Activated CD4-positive, alpha-beta T cell treated with anti-CD3 and anti-CD28 coated beads for 36 hours (primary cell): ENCODE measurements around the gene TIAM2. TPM values are rescaled to one million over a fixed set of nuclear protein-coding genes. Genes with fewer than 3 reads are reported as not detected.
"Not testable (repeated sequence)": the region's sequence is repeated elsewhere in the genome, so short reads cannot be mapped to it uniquely, and the experiment has no call there.

Source experiments
- ATAC-seq: fragments of 200-7000 bp; cut with Tn5 transposase; one replicate; pipeline ENCODE4 v1.10.0; 2021; ENCODE audit warnings: mild to moderate bottlenecking, moderate library complexity
- CTCF ChIA-PET: fragments of 350-600 bp; sonication (Branson Sonifier 250); formaldehyde crosslinking; loops from one replicate; lab custom pipeline; 2021; ENCODE audit warnings: antibody characterized with exemption; lab: Charles Lee
- POLR2A ChIA-PET: fragments of 350-600 bp; sonication (Branson Sonifier 250); formaldehyde crosslinking; loops from one replicate; lab custom pipeline; 2021; ENCODE audit warnings: antibody characterized with exemption, inconsistent platforms; lab: Charles Lee
- DNase-seq: peaks from one replicate; pipeline ENCODE4 v3.0.0-alpha.2; 2020
- H3K27ac Mint-ChIP-seq: one replicate; pipeline ENCODE4 v1.8.0; 2021; ENCODE audit warnings: mixed read lengths
- H3K27me3 Mint-ChIP-seq: one replicate; pipeline ENCODE4 v1.8.0; 2021; ENCODE audit warnings: mixed read lengths
- H3K36me3 Mint-ChIP-seq: one replicate; pipeline ENCODE4 v1.8.0; 2021; ENCODE audit warnings: low read depth, mixed read lengths
- H3K4me1 Mint-ChIP-seq: one replicate; pipeline ENCODE4 v1.8.0; 2021; ENCODE audit warnings: mixed read lengths
- H3K4me3 Mint-ChIP-seq: one replicate; pipeline ENCODE4 v1.8.0; 2021; ENCODE audit warnings: mild to moderate bottlenecking, moderate library complexity, mixed read lengths
- H3K9me3 Mint-ChIP-seq: one replicate; pipeline ENCODE4 v1.8.0; 2021; ENCODE audit warnings: low read depth, mixed read lengths
- intact Hi-C, 2 experiments: fragments of 100-400 bp; cut with DNase I in 1 of 2; cut with micrococcal nuclease in 1 of 2; formaldehyde crosslinking; loops; one replicate each; pipeline versions ENCODE4 v1.14.2 to v1.15.1; 2022 to 2024; cut with DNase I, micrococcal nuclease
- total RNA-seq, 2 experiments: library from RNA; stranded (reverse); gene quantifications; one replicate each; pipeline ENCODE4 v1.2.3, GENCODE V29; 2021

TIAM2 gene
- total RNA-seq, 2 experiments from 2014 or later, result 10.4 to 12.0 TPM

DNA sequence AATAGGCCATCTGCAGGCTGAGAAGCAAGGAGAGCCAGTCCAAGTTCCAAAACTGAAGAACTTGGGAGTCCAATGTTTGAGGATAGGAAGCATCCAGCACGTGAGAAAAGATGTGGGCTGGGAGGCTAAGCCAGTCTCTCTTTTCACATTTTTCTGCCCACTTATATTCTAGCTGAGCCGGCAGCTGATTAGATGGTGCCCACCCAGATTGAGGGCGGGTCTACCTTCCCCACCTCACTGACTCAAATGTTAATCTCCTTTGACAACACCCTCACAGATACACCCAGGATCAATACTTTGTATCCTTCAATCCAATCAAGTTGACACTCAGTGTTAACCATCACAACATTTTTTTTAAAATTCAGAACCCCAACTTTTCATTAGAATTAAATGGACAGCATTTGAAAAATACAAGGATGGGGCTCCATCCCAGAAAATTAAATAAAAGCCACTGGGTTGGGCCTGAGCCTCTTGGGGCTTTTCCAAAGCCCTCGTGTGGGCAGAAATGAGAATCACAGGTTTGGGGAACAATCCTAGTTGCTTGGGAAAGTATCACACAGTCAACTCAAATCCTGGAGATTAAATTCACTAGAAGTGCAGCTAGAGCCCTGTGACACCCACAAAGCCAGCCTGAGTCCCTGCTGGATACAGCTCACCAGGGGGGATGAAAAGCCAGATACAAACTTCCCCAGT lies 270.9 kb downstream of the TIAM2 start:
- Mint-ChIP-seq H3K4me3 (no peak overlapping the region), H3K36me3 (peaks cover 31% of the 10 kb centered on the region), H3K27me3 (no peaks in the 10 kb centered on the region), H3K4me1 (peaks cover 23% of the 10 kb centered on the region), H3K9me3 (no peaks in the 10 kb centered on the region), H3K27ac (no peak overlapping the region)
- DNase-seq (no peak), ATAC-seq (no peak)
- ChIA-PET POLR2A (no interaction called here), CTCF (interaction anchor here (0.7 to 2.6 kb wide), 2 partner anchors 10 to 88 kb away, joined by 3 to 11 read pairs; no protein-coding TSS in a partner anchor)
- intact Hi-C loops, result loop anchor here (5.0 to 10.0 kb wide), 2 partner anchors 89 to 581 kb away; no protein-coding TSS in a partner anchor

- no peaks in the 10 kb centered on the region for H3K27me3 Mint-ChIP-seq
- DNase-seq, result no peak
- H3K4me3 Mint-ChIP-seq, result no peak overlapping the region
- no peaks in the 10 kb centered on the region for H3K9me3 Mint-ChIP-seq
- intact Hi-C loops, result loop anchor here (5.0 to 10.0 kb wide), 2 partner anchors 90 to 583 kb away; no protein-coding TSS in a partner anchor
- POLR2A ChIA-PET, result no interaction called here
- no peak overlapping the region for H3K27ac Mint-ChIP-seq
- H3K36me3 Mint-ChIP-seq, result peaks cover 29% of the 10 kb centered on the region
- CTCF ChIA-PET, result interaction anchor here (0.6 to 2.6 kb wide), 8 partner anchors 10 to 399 kb away, joined by 3 to 11 read pairs (median 4); no protein-coding TSS in a partner anchor
- peaks cover 12% of the 10 kb centered on the region for H3K4me1 Mint-ChIP-seq
- no peak for ATAC-seq
These were observed 272.3 kb downstream of the TIAM2 start for GRCh38 chr6:155267411-155267810.

- POLR2A ChIA-PET, H3K4me3 Mint-ChIP-seq, H3K27ac Mint-ChIP-seq, H3K27me3 Mint-ChIP-seq, H3K9me3 Mint-ChIP-seq: not testable (repeated sequence)
- peaks cover 12% of the 10 kb centered on the region for H3K4me1 Mint-ChIP-seq
- H3K36me3 Mint-ChIP-seq, result peaks cover 31% of the 10 kb centered on the region
- DNase-seq (peak; percentile 19), ATAC-seq (peak; percentile 51)
- intact Hi-C loops, result loop anchor here (1.0 to 10.0 kb wide), 3 partner anchors 91 to 583 kb away; no protein-coding TSS in a partner anchor
- CTCF ChIA-PET, result interaction anchor here (0.6 to 3.3 kb wide), 14 partner anchors 9 to 594 kb away, joined by 3 to 16 read pairs (median 4); no protein-coding TSS in a partner anchor
These were observed 273.2 kb downstream of the TIAM2 start for GRCh38 chr6:155268088-155268867.

- Mint-ChIP-seq H3K27me3 (no peaks in the 10 kb centered on the region), H3K27ac (no peak overlapping the region), H3K36me3 (peaks cover 28% of the 10 kb centered on the region), H3K4me1 (peaks cover 14% of the 10 kb centered on the region), H3K9me3 (no peaks in the 10 kb centered on the region), H3K4me3 (no peak overlapping the region)
- ATAC-seq (no peak), DNase-seq (no peak)
- ChIA-PET CTCF (interaction anchor here (1.0 to 3.3 kb wide), 6 partner anchors 8 to 402 kb away, joined by 3 to 16 read pairs (median 8); no protein-coding TSS in a partner anchor), POLR2A (no interaction called here)
- intact Hi-C loops, result loop anchor here (5.0 to 10.0 kb wide), 2 partner anchors 92 to 585 kb away; no protein-coding TSS in a partner anchor
These were observed 274.6 kb downstream of the TIAM2 start for GRCh38 chr6:155269765-155270164.

DNA sequence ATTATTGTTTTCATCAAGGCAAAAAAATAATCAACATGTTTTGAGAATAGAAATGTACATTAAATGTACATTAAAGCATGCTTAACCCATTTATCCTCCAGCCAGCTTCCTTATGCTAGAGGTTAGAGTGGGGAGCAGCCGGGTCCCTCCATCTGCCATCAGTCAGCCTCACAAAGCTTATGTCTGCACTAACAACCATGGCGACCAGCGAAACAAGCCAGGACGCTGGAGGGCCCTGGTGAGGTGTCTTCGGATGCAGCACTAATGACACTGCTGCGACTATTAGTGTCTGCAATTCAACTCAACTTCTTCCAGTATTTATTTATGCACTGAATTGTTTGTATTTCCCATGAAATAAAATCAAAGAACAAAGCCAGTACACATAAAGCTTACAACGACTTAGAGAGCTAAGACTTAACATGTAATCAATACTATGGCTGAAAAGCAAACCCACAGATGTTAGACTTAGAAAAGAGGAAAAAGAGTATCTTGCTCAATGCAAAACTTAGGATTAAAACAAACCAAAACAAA lies 275.5 kb downstream of the TIAM2 start:
- H3K4me3 Mint-ChIP-seq, result no peak overlapping the region
- DNase-seq (no peak), ATAC-seq (no peak)
- H3K36me3 Mint-ChIP-seq, result peaks cover 26% of the 10 kb centered on the region
- no peak overlapping the region for H3K27ac Mint-ChIP-seq
- no peaks in the 10 kb centered on the region for H3K9me3 Mint-ChIP-seq
- ChIA-PET CTCF (interaction anchor here (0.6 to 3.3 kb wide), 6 partner anchors 11 to 403 kb away, joined by 3 to 16 read pairs (median 8); no protein-coding TSS in a partner anchor), POLR2A (no interaction called here)
- H3K27me3 Mint-ChIP-seq, result no peaks in the 10 kb centered on the region
- intact Hi-C loops, result no loop called here
- H3K4me1 Mint-ChIP-seq, result peaks cover 14% of the 10 kb centered on the region

DNA sequence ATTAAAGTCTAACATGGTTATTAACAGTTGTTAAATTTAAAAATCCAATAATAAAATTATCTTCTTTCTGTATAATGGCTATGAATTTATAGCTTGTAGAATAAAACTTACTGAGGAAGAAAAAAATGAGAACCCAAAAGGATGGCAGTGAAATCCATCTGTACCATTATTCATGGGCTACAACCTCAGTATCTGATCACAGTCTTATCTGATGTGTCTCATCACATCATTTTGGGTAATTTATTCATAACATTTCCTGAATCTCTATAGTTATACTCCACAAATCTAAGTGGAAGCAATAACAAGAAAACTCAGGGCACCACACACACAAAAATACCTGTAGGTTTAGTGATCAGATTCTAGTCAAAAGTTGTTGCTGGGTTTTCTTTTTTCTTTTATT lies 276.0 kb downstream of the TIAM2 start:
- ATAC-seq, result no peak
- no peaks in the 10 kb centered on the region for H3K27me3 Mint-ChIP-seq
- H3K36me3 Mint-ChIP-seq, result peaks cover 23% of the 10 kb centered on the region
- no peaks in the 10 kb centered on the region for H3K9me3 Mint-ChIP-seq
- POLR2A ChIA-PET, result no interaction called here
- H3K4me1 Mint-ChIP-seq, result peaks cover 11% of the 10 kb centered on the region
- no peak overlapping the region for H3K27ac Mint-ChIP-seq
- CTCF ChIA-PET, result interaction anchor here (0.6 to 3.3 kb wide), 4 partner anchors 10 to 342 kb away, joined by 3 to 16 read pairs (median 10); no protein-coding TSS in a partner anchor
- intact Hi-C loops, result no loop called here
- DNase-seq, result no peak
- no peak overlapping the region for H3K4me3 Mint-ChIP-seq

DNA sequence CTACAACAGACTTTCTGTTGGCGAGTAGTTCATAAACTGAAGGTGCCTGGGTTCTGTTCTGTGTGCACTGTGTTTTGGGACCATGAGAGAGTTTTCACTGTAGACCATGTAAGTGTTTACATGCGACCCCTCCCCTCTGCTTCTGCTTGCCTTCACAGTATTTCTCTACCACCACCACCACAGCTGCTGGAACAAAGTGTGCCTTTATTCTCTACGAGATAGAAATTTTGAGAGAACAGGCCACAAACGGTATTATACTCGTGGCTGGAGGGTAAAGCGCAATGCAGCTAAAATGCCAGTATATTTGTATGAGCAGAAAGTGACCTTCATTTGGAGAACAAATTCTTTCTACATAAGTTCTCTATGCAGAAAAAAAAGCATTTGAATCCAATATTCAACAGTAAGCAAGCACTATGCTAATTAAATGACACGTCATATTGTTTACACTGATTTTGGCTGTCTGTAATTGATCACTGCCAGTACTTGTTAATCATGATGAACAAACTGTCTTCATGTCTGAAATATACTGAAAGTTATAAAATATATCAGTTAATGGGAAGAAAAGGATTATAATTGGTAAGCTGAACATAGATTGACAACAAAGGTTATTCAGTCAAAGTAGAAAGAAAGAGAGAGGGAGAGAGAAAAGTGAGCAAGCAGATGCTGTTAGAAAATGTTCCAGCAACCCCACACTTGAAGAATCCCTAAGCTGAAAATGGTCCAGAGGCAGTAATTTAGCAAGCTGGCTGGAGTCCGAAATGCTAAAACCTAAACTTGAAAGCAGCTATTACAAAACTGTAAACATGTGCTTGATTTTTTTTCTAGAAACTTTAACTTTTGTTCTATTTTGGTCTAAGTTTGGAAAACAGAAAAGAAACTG lies 277.5 kb downstream of the TIAM2 start:
- H3K27ac Mint-ChIP-seq, result peak overlapping the region; percentile 16
- CTCF ChIA-PET, result interaction anchor here (0.7 to 0.9 kb wide), 2 partner anchors 9 to 14 kb away, joined by 3 read pairs; partner anchors contain the start of gene CLDN20
- intact Hi-C loops, result no loop called here
- peaks cover 11% of the 10 kb centered on the region for H3K4me1 Mint-ChIP-seq
- H3K27me3 Mint-ChIP-seq, result no peaks in the 10 kb centered on the region
- H3K4me3 Mint-ChIP-seq, result no peak overlapping the region
- H3K9me3 Mint-ChIP-seq, result no peaks in the 10 kb centered on the region
- peaks cover 20% of the 10 kb centered on the region for H3K36me3 Mint-ChIP-seq
- ATAC-seq (no peak), DNase-seq (no peak)
- POLR2A ChIA-PET, result no interaction called here

GRCh38 chr6:155273431-155273830 lies 278.3 kb downstream of the TIAM2 start:
- POLR2A ChIA-PET, result no interaction called here
- CTCF ChIA-PET, result interaction anchor here (0.7 kb wide), 1 partner anchor 110 kb away, joined by 3 read pairs; no protein-coding TSS in a partner anchor
- intact Hi-C loops, result no loop called here

GRCh38 chr6:155274106-155274505 lies 279.0 kb downstream of the TIAM2 start:
- Mint-ChIP-seq H3K27ac (no peak overlapping the region), H3K9me3 (no peaks in the 10 kb centered on the region), H3K36me3 (peaks cover 13% of the 10 kb centered on the region), H3K27me3 (no peaks in the 10 kb centered on the region), H3K4me1 (peaks cover 6% of the 10 kb centered on the region), H3K4me3 (no peak overlapping the region)
- ChIA-PET POLR2A (no interaction called here), CTCF (interaction anchor here (0.7 kb wide), 1 partner anchor 111 kb away, joined by 3 read pairs; no protein-coding TSS in a partner anchor)
- DNase-seq (no peak), ATAC-seq (no peak)
- intact Hi-C loops, result no loop called here

More at GRCh38 chr6:155273431-155273830, 278.3 kb downstream of the TIAM2 start:
- ATAC-seq, result no peak
- peaks cover 6% of the 10 kb centered on the region for H3K4me1 Mint-ChIP-seq
- H3K4me3 Mint-ChIP-seq, result no peak overlapping the region
- no peak for DNase-seq
- no peaks in the 10 kb centered on the region for H3K27me3 Mint-ChIP-seq
- no peaks in the 10 kb centered on the region for H3K9me3 Mint-ChIP-seq
- no peak overlapping the region for H3K27ac Mint-ChIP-seq
- peaks cover 13% of the 10 kb centered on the region for H3K36me3 Mint-ChIP-seq

DNA sequence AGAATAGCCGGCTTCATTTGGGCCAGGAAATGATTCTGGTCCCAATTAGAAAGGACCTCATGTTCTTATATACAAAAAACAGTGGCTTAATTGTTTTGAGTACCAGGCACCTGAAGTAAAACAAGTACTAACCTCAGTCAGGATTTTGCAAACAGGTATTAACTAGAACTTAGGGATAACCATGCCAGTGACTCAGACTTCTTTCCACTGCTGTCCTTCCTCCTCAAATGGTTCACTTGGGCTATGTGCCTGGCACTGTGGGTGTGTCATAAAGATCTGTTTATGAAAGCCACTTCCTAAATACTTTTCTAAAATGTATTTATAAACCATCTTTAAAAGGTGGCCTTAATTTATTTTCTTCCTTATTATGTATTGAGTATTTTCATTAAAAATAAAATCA lies 279.4 kb downstream of the TIAM2 start:
- no peak for ATAC-seq

More for the DNA sequence above, 279.4 kb downstream of the TIAM2 start:
- H3K27me3 Mint-ChIP-seq, result no peaks in the 10 kb centered on the region
- no peak overlapping the region for H3K4me3 Mint-ChIP-seq
- H3K36me3 Mint-ChIP-seq, result peaks cover 18% of the 10 kb centered on the region
- H3K4me1 Mint-ChIP-seq, result peaks cover 6% of the 10 kb centered on the region
- POLR2A ChIA-PET, result no interaction called here
- no peak overlapping the region for H3K27ac Mint-ChIP-seq
- CTCF ChIA-PET, result no interaction called here
- no peak for DNase-seq
- intact Hi-C loops, result no loop called here
- H3K9me3 Mint-ChIP-seq, result no peaks in the 10 kb centered on the region
